ENCODE results near the gene RASL11A. TPM values are rescaled to one million over a fixed set of nuclear protein-coding genes. Genes with fewer than 3 reads are reported as not detected.
"Not testable (repeated sequence)": the region's sequence is repeated elsewhere in the genome, so short reads cannot be mapped to it uniquely, and the experiment has no call there.

The RASL11A gene
- total RNA-seq, 1 experiment from 2014 or later = 0.75 TPM

GRCh38 chr13:27280009-27280656, 9.5 kb downstream of the RASL11A start:
- Histone ChIP-seq H3K4me3 (no peak overlapping the region), H3K4me1 (no peaks in the 10 kb centered on the region), H3K9me3 (replicated peaks) (no peaks in the 10 kb centered on the region; the same call in 1 of the 2 replicates), H3K36me3 (no peaks in the 10 kb centered on the region), H3K27ac (no peak overlapping the region), H3K27me3 (no peaks in the 10 kb centered on the region; the same call in 1 of the 2 replicates)
- DNase-seq = no peak

- Histone ChIP-seq H3K36me3 (no peaks in the 10 kb centered on the region), H3K4me3 (no peak overlapping the region)
- DNase-seq = no peak
These were observed 10.2 kb downstream of the RASL11A start for GRCh38 chr13:27280841-27281240.

GRCh38 chr13:27281420-27281819, 10.8 kb downstream of the RASL11A start:
- Histone ChIP-seq H3K36me3 (no peaks in the 10 kb centered on the region), H3K4me3 (no peak overlapping the region), H3K27me3 (no peaks in the 10 kb centered on the region; the same call in 1 of the 2 replicates), H3K9me3 (replicated peaks) (no peaks in the 10 kb centered on the region; the same call in 1 of the 2 replicates), H3K27ac (no peak overlapping the region), H3K4me1 (no peaks in the 10 kb centered on the region)
- no peak for DNase-seq

More at GRCh38 chr13:27280841-27281240, 10.2 kb downstream of the RASL11A start:
- H3K9me3 ChIP-seq (replicated peaks) = no peaks in the 10 kb centered on the region; the same call in 1 of the 2 replicates
- no peak overlapping the region for H3K27ac ChIP-seq
- no peaks in the 10 kb centered on the region; the same call in 1 of the 2 replicates for H3K27me3 ChIP-seq
- no peaks in the 10 kb centered on the region for H3K4me1 ChIP-seq

GRCh38 chr13:27283906-27284493, 13.4 kb downstream of the RASL11A start:
- DNase-seq = no peak
- Histone ChIP-seq H3K4me3 (no peak overlapping the region), H3K4me1 (no peaks in the 10 kb centered on the region), H3K27ac (no peak overlapping the region), H3K27me3 (no peaks in the 10 kb centered on the region; the same call in 1 of the 2 replicates), H3K36me3 (no peaks in the 10 kb centered on the region), H3K9me3 (replicated peaks) (no peaks in the 10 kb centered on the region; the same call in 1 of the 2 replicates)

- Histone ChIP-seq H3K27me3 (no peaks in the 10 kb centered on the region; the same call in 1 of the 2 replicates), H3K9me3 (replicated peaks) (no peaks in the 10 kb centered on the region), H3K4me3 (no peak overlapping the region), H3K36me3 (no peaks in the 10 kb centered on the region), H3K4me1 (no peaks in the 10 kb centered on the region; the same call in 1 of the 2 replicates), H3K27ac (no peak overlapping the region)
- DNase-seq = no peak
These were observed 17.8 kb downstream of the RASL11A start for GRCh38 chr13:27288392-27288791.

- no peak for DNase-seq
- Histone ChIP-seq H3K4me3 (no peak overlapping the region), H3K27ac (no peak overlapping the region), H3K9me3 (replicated peaks) (no peaks in the 10 kb centered on the region), H3K27me3 (peaks cover under 1% of the 10 kb centered on the region), H3K36me3 (no peaks in the 10 kb centered on the region), H3K4me1 (no peaks in the 10 kb centered on the region; the same call in 1 of the 2 replicates)
These were observed 18.5 kb downstream of the RASL11A start for GRCh38 chr13:27289011-27289665.

- no peak overlapping the region for H3K4me3 ChIP-seq
- H3K9me3 ChIP-seq (replicated peaks) = no peaks in the 10 kb centered on the region
- DNase-seq = no peak
- peaks cover 15% of the 10 kb centered on the region for H3K27me3 ChIP-seq
- H3K27ac ChIP-seq = no peak overlapping the region
- no peaks in the 10 kb centered on the region; the same call in 1 of the 2 replicates for H3K4me1 ChIP-seq
- no peaks in the 10 kb centered on the region for H3K36me3 ChIP-seq
These were observed 20.1 kb downstream of the RASL11A start for GRCh38 chr13:27290715-27291114.

- H3K27ac ChIP-seq, H3K4me1 ChIP-seq: not testable (repeated sequence)
These were observed 21.3 kb downstream of the RASL11A start for GRCh38 chr13:27291967-27292366.

GRCh38 chr13:27293076-27293691, 22.6 kb downstream of the RASL11A start:
- Histone ChIP-seq H3K4me1 (no peaks in the 10 kb centered on the region; the same call in 1 of the 2 replicates), H3K27ac (no peak overlapping the region), H3K27me3 (peaks cover 34% of the 10 kb centered on the region), H3K9me3 (replicated peaks) (no peaks in the 10 kb centered on the region), H3K36me3 (no peaks in the 10 kb centered on the region), H3K4me3 (no peak overlapping the region)
- DNase-seq = no peak

More at GRCh38 chr13:27291967-27292366, 21.3 kb downstream of the RASL11A start:
- H3K4me3 ChIP-seq; H3K9me3 ChIP-seq (replicated peaks); H3K36me3 ChIP-seq; DNase-seq: not testable (repeated sequence)
- H3K27me3 ChIP-seq = peaks cover 24% of the 10 kb centered on the region

- no peak overlapping the region for H3K4me3 ChIP-seq
- no peak for DNase-seq
- H3K27me3 ChIP-seq = peaks cover 40% of the 10 kb centered on the region
- no peaks in the 10 kb centered on the region; the same call in 1 of the 2 replicates for H3K4me1 ChIP-seq
- H3K36me3 ChIP-seq = no peaks in the 10 kb centered on the region
- no peaks in the 10 kb centered on the region for H3K9me3 ChIP-seq (replicated peaks)
- H3K27ac ChIP-seq = no peak overlapping the region
These were observed 23.4 kb downstream of the RASL11A start for GRCh38 chr13:27293873-27294515.

- Histone ChIP-seq H3K36me3 (no peaks in the 10 kb centered on the region), H3K4me1 (no peaks in the 10 kb centered on the region), H3K4me3 (no peak overlapping the region), H3K27me3 (peaks cover 44% of the 10 kb centered on the region), H3K9me3 (replicated peaks) (no peaks in the 10 kb centered on the region), H3K27ac (no peak overlapping the region)
- DNase-seq = no peak
These were observed 24.5 kb downstream of the RASL11A start for GRCh38 chr13:27295096-27295495.

GRCh38 chr13:27295660-27296059, 25.0 kb downstream of the RASL11A start:
- H3K4me3 ChIP-seq = no peak overlapping the region
- H3K9me3 ChIP-seq (replicated peaks) = no peaks in the 10 kb centered on the region
- peaks cover 48% of the 10 kb centered on the region for H3K27me3 ChIP-seq
- H3K27ac ChIP-seq = no peak overlapping the region
- no peak for DNase-seq
- H3K4me1 ChIP-seq = no peaks in the 10 kb centered on the region
- no peaks in the 10 kb centered on the region for H3K36me3 ChIP-seq

- Histone ChIP-seq H3K4me3 (no peak overlapping the region), H3K27ac (no peak overlapping the region), H3K27me3 (peaks cover 48% of the 10 kb centered on the region), H3K4me1 (no peaks in the 10 kb centered on the region), H3K36me3 (no peaks in the 10 kb centered on the region), H3K9me3 (replicated peaks) (no peaks in the 10 kb centered on the region)
- no peak for DNase-seq
These were observed 25.9 kb downstream of the RASL11A start for GRCh38 chr13:27296496-27296895.

GRCh38 chr13:27298849-27299248, 28.2 kb downstream of the RASL11A start:
- DNase-seq = no peak
- no peaks in the 10 kb centered on the region for H3K36me3 ChIP-seq
- no peaks in the 10 kb centered on the region for H3K4me1 ChIP-seq
- no peaks in the 10 kb centered on the region for H3K9me3 ChIP-seq (replicated peaks)
- H3K27me3 ChIP-seq = peaks cover 51% of the 10 kb centered on the region
- H3K27ac ChIP-seq = no peak overlapping the region
- H3K4me3 ChIP-seq = no peak overlapping the region
